GM21529 (cell line): ENCODE data around the gene REEP3.
A peak's percentile ranks its signal among the peaks of the same experiment; 100 is the strongest.

Experiments
- ATAC-seq: cut with Tn5 transposase; IDR thresholded peaks from one replicate; pipeline ENCODE4 v1.9.1; 2021; ENCODE audit not compliant: unreplicated experiment

REEP3 gene

DNA sequence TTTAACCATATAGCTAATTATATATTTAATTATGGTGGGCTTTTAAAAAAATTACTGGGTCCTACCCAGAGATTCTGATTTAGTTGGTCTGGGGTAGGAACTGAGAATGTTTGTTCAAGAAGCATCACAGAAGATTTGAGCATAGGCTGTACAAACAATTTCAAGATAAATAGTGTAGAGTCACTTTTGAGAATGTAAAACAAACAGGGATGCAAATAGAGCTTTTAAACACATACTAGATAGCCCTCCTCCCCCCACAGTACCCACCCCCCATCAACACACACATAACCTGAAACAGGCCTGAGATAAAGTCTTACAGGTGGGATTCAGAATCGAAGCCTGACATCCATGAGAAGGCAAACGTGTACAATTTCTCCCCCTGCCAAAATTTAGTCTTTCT, 15.6 kb upstream of the REEP3 start:
- ATAC-seq = no peak

GRCh38 chr10:63506554-63506953, 14.6 kb upstream of the REEP3 start:
- ATAC-seq = no peak

DNA sequence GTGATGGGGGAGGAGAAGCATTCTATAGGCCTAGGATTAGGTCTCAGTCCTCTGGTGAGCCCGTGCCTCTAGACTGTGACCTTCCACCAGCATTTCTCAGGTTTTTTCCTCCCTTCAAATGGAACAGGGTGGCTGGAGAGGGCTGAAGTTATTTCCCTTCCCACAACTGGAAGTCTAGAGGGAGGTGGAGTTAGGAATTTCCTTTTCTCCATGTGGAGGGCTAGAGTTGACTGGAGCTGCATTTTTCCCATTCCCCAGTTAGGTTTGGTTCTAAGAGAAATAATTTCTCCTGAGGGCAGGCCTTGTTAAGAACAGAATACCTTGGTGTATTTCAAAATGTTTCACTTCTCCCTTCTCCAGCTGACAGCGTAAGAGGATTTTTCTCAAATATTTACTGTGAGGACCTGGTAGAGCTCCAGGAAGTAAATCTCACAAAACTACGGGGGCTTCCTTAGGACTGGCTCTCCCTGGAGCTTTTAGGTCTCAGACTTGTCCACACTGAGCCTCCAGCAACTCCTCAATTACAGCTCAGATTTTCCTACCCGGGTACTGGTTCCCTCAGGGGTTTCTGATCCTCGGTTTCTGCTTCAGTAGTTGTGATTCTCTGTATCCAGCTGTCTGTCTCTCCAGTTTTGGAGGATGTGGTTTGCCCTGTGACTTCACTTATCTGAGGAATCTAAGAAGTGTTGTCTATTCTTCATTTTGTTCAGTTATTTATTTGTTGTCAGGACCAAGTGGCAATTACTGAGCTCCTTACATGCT, 6.0 kb upstream of the REEP3 start:
- ATAC-seq = no peak

DNA sequence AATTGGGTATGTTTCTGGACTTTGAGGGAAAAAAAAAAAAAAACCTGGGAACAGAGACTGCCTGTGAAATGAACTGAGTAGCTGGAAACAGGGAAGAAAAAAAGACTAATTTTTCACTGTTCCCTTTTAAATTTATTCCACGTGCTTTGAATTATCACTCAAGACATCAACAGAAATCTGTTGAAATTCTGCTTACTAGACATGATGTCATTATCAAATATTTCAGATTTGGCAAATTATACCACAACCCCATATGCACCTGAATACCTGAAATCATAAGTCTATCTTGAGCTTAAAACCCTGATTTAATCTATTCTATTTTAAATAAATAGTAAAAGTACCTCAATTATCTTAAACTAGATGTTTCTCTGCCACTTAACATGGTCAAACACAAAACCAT, 5.0 kb upstream of the REEP3 start:
- no peak for ATAC-seq

DNA sequence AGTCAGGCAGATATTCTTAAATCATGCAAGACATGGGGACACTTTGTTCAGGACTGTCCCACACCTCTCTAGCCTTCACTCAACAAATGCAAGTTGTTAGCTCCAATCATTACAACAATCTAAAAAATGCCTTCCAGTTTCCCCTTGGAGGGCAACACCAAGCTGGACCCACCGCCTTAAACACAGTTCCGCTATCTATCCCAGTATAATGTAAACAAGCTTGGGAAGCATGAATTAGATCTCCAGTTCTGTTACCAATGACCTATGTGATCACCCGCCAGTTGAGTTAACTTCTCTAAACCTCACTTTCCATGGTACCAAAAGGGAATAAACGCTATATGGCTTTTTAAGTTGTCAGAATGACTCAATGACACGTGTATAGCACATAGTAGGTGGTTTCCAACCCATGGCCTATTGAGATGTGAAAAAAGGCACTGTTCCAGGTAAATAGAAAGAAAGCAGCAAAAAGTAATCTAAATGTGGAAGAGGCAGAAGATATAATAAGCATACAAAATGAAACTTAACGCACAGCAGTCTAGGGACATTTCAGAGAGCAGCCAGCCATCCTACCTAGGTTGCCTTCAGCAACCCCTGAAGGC, 2.4 kb upstream of the REEP3 start:
- no peak for ATAC-seq

- ATAC-seq = peak; percentile 70
These were observed 445 bp downstream of the REEP3 start for GRCh38 chr10:63521416-63522276.

GRCh38 chr10:63522277-63522687, 1.1 kb downstream of the REEP3 start:
- no peak for ATAC-seq

GRCh38 chr10:63522995-63523394, 1.8 kb downstream of the REEP3 start:
- no peak for ATAC-seq

GRCh38 chr10:63525021-63525420, 3.8 kb downstream of the REEP3 start:
- ATAC-seq = no peak

- no peak for ATAC-seq
These were observed 6.2 kb downstream of the REEP3 start for GRCh38 chr10:63527401-63527800.

DNA sequence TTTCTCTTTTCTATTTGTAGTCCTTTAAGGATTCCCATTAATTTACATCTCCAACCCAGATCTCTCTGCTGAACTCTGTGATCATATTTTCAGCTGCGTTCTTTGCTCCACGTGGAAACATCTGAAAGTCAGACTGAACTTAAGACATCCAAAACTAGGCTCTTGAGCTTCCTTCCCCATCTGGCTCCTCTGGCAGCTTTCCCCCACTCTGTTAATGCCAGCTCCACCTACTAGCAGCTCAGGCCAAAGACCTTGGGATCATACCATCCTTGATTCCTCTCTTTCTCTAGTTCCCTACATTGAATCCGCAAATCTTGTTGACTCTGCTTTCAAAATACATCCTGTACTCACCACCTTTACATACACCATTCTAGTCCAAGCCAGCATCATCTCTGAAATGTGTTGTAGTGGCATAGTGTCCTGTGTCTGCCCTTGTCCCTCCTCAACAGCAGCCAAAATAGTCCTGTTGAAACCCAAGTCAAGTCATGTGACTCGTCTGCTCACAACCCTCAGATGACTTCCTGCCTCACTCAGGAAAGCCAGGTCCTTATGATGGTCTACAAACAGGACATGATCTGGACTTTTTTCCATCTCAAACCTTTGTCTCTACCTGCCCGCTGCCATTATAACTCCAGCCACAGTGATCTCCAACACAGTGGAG, 7.0 kb downstream of the REEP3 start:
- ATAC-seq = no peak

GRCh38 chr10:63530409-63530808, 9.2 kb downstream of the REEP3 start:
- no peak for ATAC-seq

DNA sequence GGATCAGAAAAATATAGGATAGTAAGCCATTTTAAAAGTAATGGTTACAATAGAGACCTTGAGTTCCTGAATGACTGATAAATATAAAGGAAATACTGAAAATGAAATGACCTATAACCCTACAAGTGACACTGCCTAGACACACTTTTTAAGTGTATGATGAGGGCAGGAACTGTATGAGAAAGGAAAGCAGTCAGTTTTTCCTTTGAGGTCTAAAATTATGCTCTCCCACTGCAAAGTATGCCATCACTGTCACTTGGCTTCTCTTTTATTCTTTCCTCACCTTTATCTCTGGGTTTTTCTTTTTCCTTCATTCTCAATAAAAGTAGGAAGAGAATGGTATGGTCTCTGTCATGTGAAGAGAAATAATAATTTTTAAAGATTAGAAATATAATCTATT, 13.5 kb downstream of the REEP3 start:
- ATAC-seq = no peak

GRCh38 chr10:63536698-63537097, 15.5 kb downstream of the REEP3 start:
- ATAC-seq = no peak

DNA sequence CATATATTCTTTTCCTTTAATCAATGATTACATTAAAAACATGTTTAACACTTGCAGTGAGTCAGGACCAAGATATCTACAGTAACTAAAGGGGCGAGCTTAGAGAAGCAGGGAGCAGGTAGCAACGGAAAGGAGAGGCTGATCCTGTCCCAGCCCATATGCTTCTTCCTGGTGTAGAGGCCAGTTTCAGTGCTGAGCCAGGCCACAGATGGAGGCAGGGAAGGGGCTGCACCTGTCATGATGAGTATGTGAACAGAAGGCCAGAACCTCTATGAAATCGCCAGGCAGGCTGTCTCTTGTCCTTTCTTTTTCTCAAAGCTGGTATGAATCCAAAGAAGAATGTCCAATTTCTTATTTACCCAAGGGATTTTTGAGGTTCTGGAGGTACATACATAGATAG, 16.3 kb downstream of the REEP3 start:
- ATAC-seq = no peak

DNA sequence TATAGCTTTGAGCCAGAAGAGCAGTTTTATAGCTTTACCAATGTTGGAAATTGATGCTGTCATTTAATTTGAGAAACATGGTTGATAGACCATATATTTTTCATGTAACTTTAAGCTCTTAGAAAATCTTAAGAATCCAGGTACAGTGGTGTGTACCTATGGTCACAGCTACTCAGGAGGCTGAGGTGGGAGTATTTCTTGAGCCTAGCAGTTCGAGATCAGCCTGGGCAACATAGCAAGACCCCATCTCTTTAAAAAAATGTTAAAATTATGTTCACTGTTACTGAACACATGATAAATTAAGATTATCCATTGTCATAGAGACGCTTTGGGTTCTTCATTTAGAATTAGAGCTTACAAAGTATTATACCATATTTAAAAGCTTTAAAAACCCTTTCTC, 18.2 kb downstream of the REEP3 start:
- ATAC-seq = no peak

- ATAC-seq = no peak
These were observed 18.8 kb downstream of the REEP3 start for GRCh38 chr10:63539994-63540393.

DNA sequence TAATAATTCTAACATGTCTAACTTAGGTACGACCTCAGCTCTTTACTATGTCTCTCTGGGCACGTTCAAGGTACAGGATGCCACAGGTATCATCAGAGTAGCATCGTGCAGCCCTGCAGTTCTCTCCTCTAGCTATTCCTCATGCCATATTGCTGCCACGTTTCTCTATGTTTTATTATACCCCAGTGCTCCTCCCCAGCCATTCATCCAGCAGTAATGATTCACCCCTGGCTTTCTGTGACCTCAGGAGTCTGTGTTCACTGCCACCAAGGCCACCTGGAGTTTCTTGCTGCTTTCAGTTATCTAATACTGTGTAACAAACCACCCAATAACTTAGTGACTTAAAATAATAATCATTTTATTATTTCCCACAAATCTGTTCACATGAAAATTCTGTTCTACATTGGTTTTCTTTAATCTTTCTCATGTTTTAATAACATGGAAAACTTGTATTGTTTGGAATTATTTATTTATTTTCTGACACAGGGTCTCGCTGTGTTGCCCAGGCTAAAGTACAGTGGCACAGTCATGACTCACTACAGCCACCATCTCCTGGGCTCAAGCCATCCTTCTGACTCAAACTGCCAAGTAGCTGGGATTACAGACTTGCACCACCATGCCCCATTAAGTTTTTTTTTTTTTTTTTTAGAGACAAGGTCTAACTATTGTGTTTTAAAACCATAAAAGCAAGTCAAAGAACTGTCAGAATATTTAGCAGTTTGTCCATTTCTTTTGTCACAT, 21.8 kb downstream of the REEP3 start:
- ATAC-seq = no peak

DNA sequence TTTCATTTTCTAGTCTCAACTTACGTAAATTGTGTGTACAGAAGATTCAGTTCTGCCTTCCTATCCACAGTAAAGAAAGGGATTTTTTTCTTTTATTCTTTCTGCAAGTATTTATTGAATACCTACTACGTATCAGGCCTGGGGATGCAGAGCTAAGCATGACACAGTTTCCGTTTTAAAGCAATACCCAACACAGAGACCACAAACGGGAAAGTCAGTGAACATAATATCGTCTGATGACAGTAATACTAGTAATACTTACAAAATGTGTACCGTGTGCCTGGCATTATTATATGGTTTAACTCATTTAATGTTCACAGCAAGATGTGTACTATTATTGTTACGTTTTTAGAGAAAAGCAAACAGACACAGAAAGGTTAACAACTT, 22.4 kb downstream of the REEP3 start:
- no peak for ATAC-seq

- no peak for ATAC-seq
These were observed 23.2 kb downstream of the REEP3 start for GRCh38 chr10:63544418-63544817.
